Astrocyte of the hippocampus (primary cell): ENCODE results near the gene GIPC2.
"Not testable (repeated sequence)": the region's sequence is repeated elsewhere in the genome, so short reads cannot be mapped to it uniquely, and the experiment has no call there.

ENCODE experiments used
- DNase-seq: peaks from one replicate; pipeline ENCODE4 v3.0.0; 2011; ENCODE audit warnings: low read depth, low spot score

Gene GIPC2

DNA sequence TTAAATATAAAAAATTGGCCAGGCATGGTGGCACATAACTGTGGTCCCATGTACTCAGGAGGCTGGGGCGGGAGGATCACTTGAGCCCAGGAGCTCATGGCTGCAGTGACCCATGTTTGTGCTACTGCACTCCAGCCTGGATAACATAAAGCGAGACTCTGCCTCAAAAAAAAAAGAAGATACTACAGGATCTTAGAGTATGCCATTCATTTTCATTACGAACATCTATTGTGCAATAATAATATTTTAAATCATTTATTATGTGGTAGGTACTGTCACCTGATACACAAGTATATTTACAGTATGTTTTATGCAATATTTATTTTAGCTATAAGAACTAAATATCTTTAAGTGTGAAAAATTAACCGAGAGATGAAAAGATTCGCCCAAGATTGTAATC, 9.3 kb upstream of the GIPC2 start:
- no peak for DNase-seq

DNA sequence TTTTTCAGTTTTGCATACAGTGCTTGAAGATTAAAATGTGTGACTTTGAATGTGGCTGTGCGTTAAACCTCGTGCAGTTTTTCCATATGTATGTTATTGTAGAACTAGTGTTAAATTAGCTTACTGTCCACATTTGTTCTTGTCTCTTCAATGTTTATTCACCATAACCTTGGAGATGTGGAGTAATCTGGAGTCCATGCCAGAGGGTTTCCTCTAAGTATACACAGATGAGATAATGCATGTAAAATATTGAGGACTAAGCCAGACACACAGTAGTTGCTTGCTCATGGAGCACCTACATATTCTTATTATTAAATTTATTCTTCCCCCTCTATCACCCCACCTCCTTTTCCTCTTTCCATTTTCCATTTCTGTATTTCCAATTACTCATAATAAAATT, 7.7 kb upstream of the GIPC2 start:
- DNase-seq: no peak

DNA sequence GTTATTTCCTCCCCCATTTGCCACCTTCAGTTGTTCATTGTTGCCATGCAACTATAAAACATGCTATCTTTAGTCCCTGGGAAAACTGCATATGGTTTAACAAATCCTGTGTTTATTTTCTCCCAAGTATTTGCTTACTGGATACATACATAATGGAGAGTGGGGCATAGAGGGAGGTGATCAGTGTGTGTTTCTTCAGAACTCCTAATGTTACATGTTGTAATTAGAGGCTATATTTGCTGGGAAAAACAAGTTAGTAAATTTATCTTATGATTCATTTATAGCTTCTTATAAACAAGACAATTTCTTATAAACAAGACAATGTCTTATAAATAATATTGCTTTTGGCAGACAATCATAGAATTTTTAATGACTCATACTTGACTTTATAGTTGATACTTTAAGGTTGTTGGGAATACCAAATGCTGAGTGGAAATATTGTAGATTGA, 7.3 kb upstream of the GIPC2 start:
- no peak for DNase-seq

DNA sequence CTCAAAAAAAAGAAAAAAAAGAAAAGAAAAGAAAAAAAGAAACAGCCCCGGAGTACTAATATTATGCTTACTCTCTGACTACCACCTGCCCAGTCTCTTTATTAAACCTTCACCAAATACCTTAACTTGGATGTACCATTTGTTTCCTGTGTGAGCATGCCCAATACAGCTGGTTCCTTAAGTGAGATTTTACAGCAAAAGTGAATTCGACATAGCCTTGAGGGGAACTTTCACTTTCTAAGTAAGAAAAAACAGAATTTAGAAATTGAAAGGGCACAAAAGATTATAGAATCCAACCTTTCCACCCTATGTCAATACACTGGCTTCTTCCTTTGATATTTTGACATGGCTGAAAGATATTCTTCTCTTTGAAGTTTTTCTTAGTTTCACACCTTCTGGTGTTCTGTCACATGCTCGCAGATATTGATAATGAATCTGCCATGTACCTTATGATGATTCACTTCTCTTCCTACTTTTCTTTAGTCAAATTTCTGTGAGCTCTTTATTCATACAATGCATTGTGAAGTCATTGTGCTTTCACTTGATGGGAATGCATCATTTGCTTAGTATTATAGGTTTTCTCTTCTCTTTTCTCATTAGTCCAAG, 5.2 kb upstream of the GIPC2 start:
- DNase-seq: no peak

DNA sequence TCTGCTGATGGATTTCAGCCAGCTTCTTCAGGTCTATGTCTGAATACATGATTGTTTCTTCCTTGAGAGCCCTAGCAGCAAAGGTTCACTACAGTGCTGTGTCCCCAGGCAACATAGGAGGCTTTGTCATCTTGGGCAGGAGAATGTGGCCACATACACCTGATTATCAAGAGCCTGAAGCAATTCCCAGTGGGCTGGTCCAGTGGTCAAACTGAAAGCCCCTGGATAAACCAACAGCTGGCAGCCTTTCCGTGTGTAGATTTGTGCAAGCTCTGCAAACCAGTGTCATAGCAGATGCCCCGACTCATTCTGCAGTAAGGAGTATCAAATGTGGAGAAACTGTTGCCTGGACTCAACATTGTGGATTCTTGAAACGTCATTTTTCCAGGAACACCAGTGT, 2.3 kb upstream of the GIPC2 start:
- no peak for DNase-seq

DNA sequence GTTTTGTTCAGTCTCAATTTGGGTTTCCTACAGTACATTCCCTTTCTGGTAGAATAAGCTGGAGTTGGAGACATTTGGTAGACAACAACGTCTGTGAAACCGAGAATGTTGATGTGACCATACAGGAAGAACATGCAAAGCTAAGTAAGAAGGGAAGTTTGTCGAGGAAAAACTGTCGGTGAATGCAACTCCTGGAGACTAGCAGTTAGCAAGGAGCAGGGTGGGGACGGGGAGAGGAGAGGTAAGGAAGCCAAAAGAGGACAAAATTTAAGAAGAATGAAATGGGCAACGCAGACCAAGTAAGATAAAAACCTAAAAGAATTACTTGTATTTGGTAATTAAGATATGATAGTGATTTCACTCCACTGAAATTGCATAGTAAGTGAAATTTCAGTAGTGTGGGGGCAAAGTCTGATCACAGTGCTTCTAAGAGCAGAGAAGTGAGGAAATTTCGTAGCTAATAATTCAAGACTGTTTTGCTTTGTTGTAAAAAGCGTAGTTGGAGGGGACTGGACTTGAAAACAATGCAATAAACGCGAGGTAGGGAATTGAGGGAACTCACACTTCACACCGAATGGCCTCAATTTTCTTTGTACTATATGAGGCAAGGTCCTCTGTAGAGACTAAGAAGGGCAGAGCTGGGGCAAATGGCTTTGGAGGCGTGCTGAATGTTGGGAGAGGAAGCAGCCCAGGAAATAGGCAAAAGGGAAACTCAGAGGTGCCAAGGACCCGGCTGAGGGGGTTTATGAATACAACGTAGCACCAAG, 787 bp upstream of the GIPC2 start:
- DNase-seq: no peak

DNA sequence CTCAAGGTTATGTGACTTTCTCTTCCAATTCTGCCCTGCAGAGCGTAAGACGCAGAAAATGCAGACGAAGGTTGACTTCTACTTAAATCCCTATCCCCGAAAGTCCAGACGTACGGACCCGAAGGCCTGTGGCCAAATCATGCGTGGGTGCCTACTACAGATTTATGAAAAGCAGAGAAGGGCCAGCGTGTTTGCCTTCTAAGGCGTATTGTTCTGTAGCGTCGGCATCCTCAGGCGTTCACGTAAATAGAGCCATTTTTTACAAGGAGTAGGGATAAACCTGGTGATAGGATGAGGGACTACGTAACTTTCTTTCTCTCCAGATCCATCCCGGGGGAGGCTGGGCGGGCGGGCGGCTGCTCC, 222 bp upstream of the GIPC2 start:
- no peak for DNase-seq

DNA sequence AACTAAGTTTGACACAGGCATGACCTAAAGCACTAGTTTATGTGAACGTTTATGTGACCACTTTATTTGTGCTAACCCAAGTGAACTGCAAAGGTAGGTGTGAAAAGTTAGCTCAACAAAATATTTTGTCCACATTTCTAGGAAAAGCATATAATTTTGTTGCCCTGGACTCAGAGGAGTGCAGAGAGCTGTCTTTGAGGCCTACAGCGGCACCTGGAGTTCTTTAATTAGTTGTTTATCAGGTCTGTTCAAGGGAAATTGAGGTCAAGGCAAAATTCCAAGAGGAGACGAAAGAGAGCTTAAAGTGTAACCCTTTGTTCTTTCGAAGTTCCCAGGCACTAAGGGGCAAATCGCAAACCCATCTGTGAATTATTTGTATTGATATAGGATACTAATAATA, 1.3 kb downstream of the GIPC2 start:
- DNase-seq: no peak

DNA sequence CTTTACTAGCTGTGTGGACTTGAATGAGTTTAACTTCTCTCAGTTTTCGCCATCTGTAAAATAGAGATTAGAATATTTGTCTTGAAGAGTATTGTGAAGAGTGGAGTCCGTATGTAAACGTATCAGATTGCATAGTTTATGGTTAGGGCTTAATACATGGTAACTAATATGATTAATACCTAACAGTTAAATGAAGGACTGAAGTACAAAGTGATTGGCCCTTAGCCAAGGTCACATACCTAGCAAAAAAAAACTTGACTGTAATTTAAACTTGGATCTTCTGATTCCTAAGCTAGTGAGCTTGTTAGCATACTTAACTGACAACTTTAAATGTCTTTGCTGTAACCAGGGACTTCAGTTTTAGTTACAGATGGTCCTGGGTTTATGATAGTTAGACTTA, 1.9 kb downstream of the GIPC2 start:
- DNase-seq: no peak

DNA sequence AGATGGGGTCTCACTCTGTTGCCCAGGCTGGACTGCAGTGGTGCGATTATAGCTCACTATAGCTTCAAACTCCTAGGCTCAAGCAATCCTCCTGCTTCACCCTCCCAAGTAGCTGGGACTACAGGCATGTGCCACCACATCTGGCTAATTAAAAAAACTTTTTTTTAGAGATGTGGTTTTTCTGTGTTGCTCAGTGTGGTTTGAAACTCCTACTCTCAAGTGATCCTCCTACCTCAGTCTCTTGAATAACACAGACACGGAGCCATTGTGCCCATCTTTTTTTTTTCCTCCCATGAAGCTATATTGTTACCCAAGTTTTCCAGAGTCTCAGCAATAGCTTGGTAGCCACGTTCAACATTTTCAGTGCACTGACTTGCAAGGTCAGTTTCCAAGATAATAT, 2.7 kb downstream of the GIPC2 start:
- DNase-seq: no peak

DNA sequence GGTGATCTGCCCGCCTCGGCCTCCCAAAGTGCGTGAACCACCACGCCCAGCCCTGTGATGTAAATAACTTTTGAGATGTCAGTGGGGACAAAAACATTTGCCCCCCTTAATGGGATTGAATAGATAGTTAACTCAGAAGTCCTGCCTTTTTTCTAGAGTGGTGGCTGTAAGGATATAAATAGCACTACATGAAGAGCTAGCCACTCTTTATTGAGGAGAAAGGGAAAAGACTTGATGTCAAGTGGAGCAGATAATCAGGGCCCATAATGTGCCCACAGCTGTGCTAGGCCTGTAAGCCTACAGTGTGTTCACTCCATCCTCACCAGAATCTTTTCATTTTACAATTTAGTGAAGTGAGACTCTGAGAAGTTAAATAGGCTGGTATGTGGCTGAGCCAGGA, 3.6 kb downstream of the GIPC2 start:
- DNase-seq: no peak

DNA sequence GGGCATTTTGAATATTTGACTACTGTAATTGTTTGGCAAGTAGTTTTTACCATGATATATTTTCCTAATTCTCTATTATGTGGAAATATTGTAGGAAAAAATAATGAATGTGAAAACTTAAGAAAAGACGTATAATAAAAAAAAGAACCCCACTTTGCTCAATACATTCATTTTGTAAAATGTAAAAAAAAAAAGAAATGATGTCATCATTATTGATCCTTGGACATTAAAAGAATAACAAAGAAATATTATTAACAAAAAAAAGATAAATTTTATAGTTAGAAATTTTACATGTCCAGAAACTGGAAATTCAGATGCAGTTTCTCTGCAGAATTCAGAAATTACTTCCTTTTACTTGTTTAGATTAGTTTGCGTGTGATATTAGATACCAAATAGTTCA, 5.2 kb downstream of the GIPC2 start:
- no peak for DNase-seq

DNA sequence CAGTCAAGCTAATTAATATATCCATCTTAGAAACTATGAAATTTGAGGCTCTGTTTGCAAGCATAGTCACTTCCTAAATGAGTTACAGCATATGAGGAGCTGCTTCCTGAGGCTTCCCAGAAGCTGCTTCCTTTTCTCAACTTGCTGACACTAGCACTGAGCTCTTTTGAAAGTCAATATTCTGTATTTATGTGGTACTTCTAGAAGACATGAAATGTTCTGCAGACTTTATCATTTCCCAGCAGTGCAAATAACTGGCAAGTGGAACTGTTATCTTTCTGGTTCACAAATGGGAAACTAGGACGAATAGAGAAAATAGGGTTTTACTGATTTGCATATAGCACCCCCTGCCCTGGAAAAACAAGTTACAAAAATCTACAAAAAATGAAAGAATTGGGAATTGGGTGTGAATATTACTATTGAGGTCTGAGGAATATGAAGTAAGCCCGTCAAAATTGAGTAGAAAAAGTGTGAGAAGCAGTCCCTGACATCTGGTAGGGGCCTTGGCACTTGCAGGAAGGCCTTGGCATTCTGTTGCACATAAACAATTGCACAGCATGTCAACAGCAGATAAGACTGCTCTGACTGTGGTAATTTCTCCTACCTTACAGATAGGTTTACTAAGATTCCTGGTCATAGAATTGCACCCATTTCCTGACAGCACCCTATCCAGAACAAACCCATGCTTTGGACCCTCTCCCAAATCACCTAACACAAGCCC, 7.1 kb downstream of the GIPC2 start:
- DNase-seq: no peak

DNA sequence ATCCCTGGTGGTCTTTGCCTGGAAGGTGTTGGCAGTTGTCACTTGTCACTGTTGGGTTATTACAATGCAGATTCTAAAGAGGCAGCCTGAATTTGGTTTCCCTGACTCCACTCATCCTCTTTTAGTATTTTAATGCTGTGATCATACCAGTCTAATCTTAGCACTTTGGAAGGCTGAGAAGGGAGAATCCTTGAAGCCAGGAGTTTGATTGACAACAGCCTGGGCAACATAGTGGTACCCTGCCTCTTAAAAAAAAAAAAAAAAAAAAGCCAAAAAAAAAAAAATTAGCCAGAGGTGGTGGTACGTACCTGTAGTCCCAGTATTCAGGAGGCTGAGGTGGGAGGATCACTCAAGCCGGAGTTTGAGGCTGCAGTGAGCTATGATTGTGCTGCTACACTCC, 7.7 kb downstream of the GIPC2 start:
- no peak for DNase-seq

DNA sequence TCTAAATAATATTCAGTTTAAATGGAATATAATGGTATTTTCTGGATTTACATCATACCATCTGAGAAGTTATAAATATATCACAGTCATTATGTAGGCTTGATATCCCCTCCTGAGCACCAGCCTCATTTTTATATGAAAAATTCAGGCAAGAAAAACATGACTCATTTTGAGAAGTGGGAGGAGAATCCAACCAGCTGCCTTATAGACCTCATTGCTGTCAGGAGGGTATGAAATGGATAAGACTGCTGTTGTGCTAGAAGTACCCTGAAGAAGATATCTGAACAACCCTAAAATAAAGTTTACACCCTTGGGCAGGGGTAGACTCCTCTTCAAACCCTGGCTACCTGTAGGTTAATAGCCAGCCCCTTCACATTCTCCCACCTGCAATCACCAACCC, 8.8 kb downstream of the GIPC2 start:
- DNase-seq: no peak

DNA sequence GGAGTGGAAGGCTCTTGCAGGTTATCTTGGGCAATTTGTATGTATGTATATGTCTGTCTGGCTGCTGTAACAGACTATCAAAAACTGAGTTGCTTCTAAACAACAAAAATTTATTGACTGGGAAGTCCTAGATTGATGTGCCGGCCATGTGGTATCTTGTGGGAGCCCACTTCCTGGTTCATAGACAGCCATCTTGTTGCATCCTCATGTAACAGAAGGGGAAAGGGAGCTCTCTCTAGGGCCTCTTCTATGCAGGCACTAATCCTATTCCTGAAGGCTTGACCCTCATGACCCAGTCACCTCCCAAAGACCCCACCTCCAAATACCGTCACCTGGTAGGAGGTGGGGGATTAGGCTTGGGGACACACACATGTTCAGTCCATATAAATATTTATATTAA, 9.2 kb downstream of the GIPC2 start:
- DNase-seq: no peak

DNA sequence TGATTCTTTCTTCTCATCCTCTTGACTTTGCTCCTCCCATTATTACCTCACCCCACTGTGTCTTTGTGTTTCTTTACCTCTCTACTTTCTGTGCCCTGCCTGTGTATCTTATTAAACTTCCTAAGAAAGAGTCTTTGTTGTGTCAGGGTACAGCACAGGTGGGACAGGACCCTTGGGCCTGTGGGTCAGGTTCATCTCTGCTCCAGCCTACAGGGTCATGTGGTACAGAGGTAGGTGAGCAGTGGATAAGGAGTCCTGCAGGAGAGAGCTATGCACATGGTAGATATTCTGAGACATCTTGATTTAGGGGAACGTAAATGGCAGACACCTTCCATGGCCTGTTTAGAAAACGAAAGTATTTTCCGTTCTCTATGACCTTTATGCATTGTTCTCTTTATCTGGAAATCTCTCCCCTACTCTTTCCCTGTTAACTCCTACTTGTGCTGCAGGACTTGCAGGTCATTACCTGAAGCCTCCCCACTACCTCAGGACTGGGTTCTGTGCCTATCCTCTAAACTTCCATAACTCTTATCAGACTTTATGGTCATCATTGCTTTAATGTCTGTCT, 9.9 kb downstream of the GIPC2 start:
- DNase-seq: no peak

DNA sequence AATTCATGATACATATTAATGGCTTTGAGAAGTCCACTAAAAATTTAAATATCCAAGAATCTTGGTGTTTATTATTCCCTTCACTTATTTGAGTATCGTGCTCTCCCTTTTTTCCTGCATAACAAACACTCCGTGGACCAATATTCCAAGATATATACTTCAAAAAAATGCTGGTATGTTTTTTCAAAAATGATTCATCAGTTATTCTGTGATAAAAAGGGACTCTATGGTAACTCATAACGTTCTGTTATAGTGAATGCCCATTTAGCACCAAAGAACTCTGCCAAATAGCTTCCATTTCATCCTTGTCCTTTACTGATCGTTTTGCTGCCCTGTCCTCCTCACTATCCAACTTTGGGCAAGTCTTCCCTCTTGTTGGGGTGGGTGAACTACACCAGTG, 12.9 kb downstream of the GIPC2 start:
- DNase-seq: no peak

DNA sequence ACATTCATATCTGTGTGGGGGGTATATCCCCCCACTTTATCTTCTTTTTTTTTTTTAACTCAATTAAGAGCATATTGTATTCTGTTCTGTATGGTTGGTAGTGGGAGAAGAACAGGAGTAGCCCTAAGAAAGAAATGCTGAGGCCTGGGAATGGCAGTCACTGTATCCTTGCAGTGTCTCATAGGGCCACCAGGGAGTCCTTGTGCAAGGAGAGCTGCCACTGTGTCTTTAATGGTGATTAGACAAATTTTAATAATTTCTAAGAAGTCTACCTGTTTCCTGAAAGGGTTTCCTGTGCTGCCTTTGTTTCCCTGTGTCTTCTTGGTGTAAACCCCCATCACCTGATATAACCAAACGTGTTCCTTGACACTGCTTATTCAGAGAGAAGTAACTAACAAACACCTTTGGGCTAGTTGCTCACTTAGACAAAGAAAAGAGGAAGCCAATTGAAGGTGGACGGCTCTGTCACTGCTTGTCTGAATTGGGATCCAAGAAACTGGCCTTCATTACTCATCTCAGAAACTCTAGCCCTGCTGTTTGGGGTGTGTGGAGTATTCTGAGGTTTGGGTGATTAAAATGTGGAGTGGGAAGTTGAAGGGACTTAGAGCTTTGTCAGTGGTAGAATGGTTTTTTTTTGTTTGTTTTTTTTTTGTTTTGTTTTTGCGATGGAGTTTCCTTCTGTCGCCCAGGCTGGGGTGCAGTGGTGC, 15.2 kb downstream of the GIPC2 start:
- DNase-seq: no peak

DNA sequence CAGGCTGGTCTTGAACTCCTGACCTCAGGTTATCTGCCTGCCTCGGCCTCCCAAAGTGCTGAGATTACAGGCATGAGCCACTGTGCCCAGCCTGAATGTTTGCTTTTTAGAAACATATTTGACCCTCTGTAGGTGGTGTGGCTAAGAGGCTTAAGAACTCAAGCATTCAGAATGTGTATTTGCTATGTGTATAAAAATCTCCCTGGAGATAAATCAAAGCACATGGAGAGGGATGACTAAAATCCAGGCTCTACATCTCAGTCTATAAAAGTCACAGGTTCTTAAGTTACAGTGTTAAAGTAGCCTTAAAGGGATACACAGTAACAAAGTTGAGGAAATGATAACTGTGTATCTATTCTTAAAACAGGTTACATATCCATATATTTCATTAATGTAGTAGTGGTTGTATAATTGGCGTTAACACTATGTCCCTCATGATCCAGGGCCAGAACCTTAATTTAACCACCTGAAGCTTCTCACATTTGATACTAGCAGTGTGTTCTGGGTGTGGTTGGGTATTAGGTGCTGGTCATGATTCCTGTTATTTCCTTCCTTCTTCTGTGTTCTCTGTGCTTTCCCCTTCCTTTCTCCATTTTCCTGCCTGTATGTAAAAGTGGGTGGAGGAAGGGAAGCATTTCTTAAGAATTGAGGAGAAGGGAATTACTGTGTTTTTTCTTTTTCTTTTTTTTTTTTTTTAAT, 16.2 kb downstream of the GIPC2 start:
- peak; percentile 53 for DNase-seq

DNA sequence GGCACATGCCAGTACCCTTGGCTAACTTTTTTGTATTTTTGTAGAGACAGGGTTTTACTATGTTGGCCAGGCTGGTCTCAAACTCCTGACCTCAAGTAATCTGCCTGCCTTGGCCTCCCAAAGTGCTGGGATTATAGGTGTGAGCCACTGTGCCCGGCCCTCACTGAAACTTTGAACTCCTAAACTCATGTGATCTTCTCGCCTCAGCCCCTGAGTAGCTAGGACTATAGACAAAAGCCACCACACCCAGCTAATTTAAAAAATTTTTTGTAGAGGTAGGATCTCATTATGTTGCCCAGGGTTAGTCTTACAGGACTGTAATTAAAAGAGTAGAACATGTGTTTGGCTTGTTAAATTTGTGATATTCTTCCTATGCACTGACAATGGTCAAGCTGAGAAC, 19.1 kb downstream of the GIPC2 start:
- not testable (repeated sequence) for DNase-seq
